GM23248 (cell line): Measurements from ENCODE around the gene TMPRSS2. TPM values are rescaled to one million over a fixed set of nuclear protein-coding genes. Genes with fewer than 3 reads are reported as not detected.

Experiments used
- DNase-seq: peaks from one replicate; pipeline ENCODE4 v3.0.0-alpha.2; 2015
- H2AFZ ChIP-seq: fragments of 200-600 bp; sonication (generic); 2 replicates; pipeline ENCODE4 v1.6.1; 2016; ENCODE audit warnings: antibody characterized with exemption
- H3F3A ChIP-seq: fragments of 200-600 bp; sonication (generic); 2 replicates; pipeline ENCODE4 v1.6.1; 2016; ENCODE audit warnings: mild to moderate bottlenecking, antibody characterized with exemption, mixed run types; ENCODE audit not compliant: insufficient read depth
- H3K27ac ChIP-seq: fragments of 200-600 bp; sonication (generic); 2 replicates; pipeline ENCODE4 v1.5.1; 2016; ENCODE audit warnings: mild to moderate bottlenecking
- H3K27me3 ChIP-seq: fragments of 200-600 bp; sonication (generic); replicated peaks from 2 replicates; pipeline ENCODE4 v1.6.1; 2016; ENCODE audit warnings: mild to moderate bottlenecking; ENCODE audit not compliant: insufficient read depth
- H3K36me3 ChIP-seq: fragments of 200-600 bp; sonication (generic); 2 replicates; pipeline ENCODE4 v1.6.1; 2016; ENCODE audit warnings: low read depth, mild to moderate bottlenecking
- H3K4me1 ChIP-seq: fragments of 200-600 bp; sonication (generic); 2 replicates; pipeline ENCODE4 v1.6.1; 2016; ENCODE audit warnings: mild to moderate bottlenecking; ENCODE audit not compliant: insufficient read depth
- H3K4me2 ChIP-seq: fragments of 200-600 bp; sonication (generic); one replicate; pipeline ENCODE4 v1.6.1; 2016; ENCODE audit warnings: mild to moderate bottlenecking; ENCODE audit not compliant: unreplicated experiment
- H3K4me3 ChIP-seq: fragments of 200-600 bp; sonication (generic); 2 replicates; pipeline ENCODE4 v1.5.1; 2016; ENCODE audit warnings: mild to moderate bottlenecking
- H3K79me2 ChIP-seq: fragments of 200-600 bp; sonication (generic); 2 replicates; pipeline ENCODE4 v1.6.1; 2016; ENCODE audit warnings: mild to moderate bottlenecking; ENCODE audit not compliant: insufficient read depth
- H3K9ac ChIP-seq: fragments of 200-600 bp; sonication (generic); 2 replicates; pipeline ENCODE4 v1.6.1; 2016; ENCODE audit warnings: mild to moderate bottlenecking
- H3K9me2 ChIP-seq: fragments of 200-600 bp; sonication (generic); 2 replicates; pipeline ENCODE4 v1.6.1; 2016; ENCODE audit warnings: mixed run types, mild to moderate bottlenecking, moderate library complexity; ENCODE audit not compliant: insufficient read depth
- H3K9me3 ChIP-seq: fragments of 200-600 bp; sonication (generic); one replicate; pipeline ENCODE4 v1.6.1; 2017; ENCODE audit warnings: low read depth
- H4K20me1 ChIP-seq: fragments of 200-600 bp; sonication (generic); 2 replicates; pipeline ENCODE4 v1.6.0; 2016; ENCODE audit not compliant: insufficient read depth
- EZH2 ChIP-seq: fragments of 200-600 bp; sonication (generic); IDR thresholded peaks from 2 replicates; pipeline ENCODE4 v1.6.1; 2018; ENCODE audit warnings: antibody characterized with exemption, mild to moderate bottlenecking; ENCODE audit not compliant: insufficient read depth, poor library complexity, severe bottlenecking
- EZH2phosphoT487 ChIP-seq: fragments of 200-600 bp; sonication (generic); IDR thresholded peaks from 2 replicates; pipeline ENCODE4 v1.6.1; 2018; ENCODE audit warnings: antibody characterized with exemption, moderate library complexity, mild to moderate bottlenecking, low read depth; ENCODE audit not compliant: insufficient read depth
- WGBS, 2 experiments: methylation state at CpG; one replicate each; pipeline ENCODE4 v1.1.6; 2015 to 2017; ENCODE audit warnings: low lambda C conversion rate in 2 of 2, low coverage in 1 of 2; ENCODE audit errors: missing lambda C conversion rate in 2 of 2; 5-methylcytosine and 5-hydroxymethylcytosine counted together
- in situ Hi-C: fragments of 300-500 bp; cut with MboI; formaldehyde crosslinking; loops from 2 replicates; pipeline ENCODE4 v1.15.0; 2020
- polyA plus RNA-seq: library from polyadenylated mRNA; unstranded; fragments of >200 nt; fragmentation: Nextera tagmentation; extraction: Ambion mirVana; gene quantifications from 2 replicates; pipeline ENCODE4 v1.2.1, GENCODE V29; 2016
- total RNA-seq: library from RNA; depleted of rRNA; stranded (reverse); fragments of >200 nt; shearing (Covaris generic); gene quantifications from 2 replicates; pipeline ENCODE4 v1.2.3, GENCODE V29; 2014

The TMPRSS2 gene
- total and polyA plus RNA-seq, 2 experiments from 2014 or later = not detected

DNA sequence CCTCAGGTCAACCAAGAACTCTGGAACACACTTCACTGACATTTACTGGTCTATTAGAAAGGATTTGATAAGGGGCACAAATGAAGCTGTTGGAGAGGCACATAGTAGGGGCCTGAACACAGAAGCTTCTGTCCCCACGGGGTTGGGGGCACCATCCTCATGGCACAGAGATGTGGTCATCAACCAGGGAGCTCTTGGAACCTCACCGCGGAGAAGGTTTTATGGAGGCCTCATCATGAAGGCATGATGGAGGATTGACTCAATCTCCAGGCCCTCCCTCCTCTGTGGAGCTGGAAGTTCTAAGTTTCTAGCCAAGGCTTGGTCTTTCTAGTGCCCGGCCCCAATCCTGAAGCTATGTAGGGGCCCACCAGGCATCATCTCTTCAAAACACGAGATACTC, 58.3 kb downstream of the TMPRSS2 start:
- in situ Hi-C loops = no loop called here

GRCh38 chr21:41447356-41447755, 60.6 kb downstream of the TMPRSS2 start:
- Histone ChIP-seq H2AFZ (no peak overlapping the region), H3K79me2 (no peaks in the 10 kb centered on the region), H3K9ac (no peak overlapping the region), H3K27ac (no peak overlapping the region), H3K27me3 (no peaks in the 10 kb centered on the region), H4K20me1 (no peaks in the 10 kb centered on the region), H3K9me2 (no peaks in the 10 kb centered on the region), H3K4me1 (no peaks in the 10 kb centered on the region), H3F3A (no peaks in the 10 kb centered on the region), H3K36me3 (no peaks in the 10 kb centered on the region), H3K4me2 (no peak overlapping the region), H3K4me3 (no peak overlapping the region), H3K9me3 (no peaks in the 10 kb centered on the region)
- in situ Hi-C loops = no loop called here
- WGBS, 2 experiments = 78 to 80% methylated on average over 3 of the region's 3 CpGs
- DNase-seq = no peak
- no peak for TF ChIP-seq EZH2
- TF ChIP-seq EZH2phosphoT487 = no peak

More for the DNA sequence above, 58.3 kb downstream of the TMPRSS2 start:
- Histone ChIP-seq H3K4me2 (no peak overlapping the region), H3K79me2 (no peaks in the 10 kb centered on the region), H3K36me3 (no peaks in the 10 kb centered on the region), H3K9me3 (no peaks in the 10 kb centered on the region), H3K27me3 (no peaks in the 10 kb centered on the region), H4K20me1 (no peaks in the 10 kb centered on the region), H3K4me1 (no peaks in the 10 kb centered on the region), H3K9ac (no peak overlapping the region), H3K27ac (no peak overlapping the region), H3K9me2 (no peaks in the 10 kb centered on the region), H3K4me3 (no peak overlapping the region), H3F3A (no peaks in the 10 kb centered on the region), H2AFZ (no peak overlapping the region)
- TF ChIP-seq EZH2 = no peak
- no peak for TF ChIP-seq EZH2phosphoT487
- no peak for DNase-seq
- 40 to 41% methylated on average over 5 of the region's 5 CpGs for WGBS, 2 experiments

GRCh38 chr21:41446586-41446985, 61.4 kb downstream of the TMPRSS2 start:
- 90 to 91% methylated on average over 4 of the region's 4 CpGs for WGBS, 2 experiments
- H3K4me3 ChIP-seq = no peak overlapping the region
- H3K9me3 ChIP-seq = no peaks in the 10 kb centered on the region
- no peaks in the 10 kb centered on the region for H3K79me2 ChIP-seq
- in situ Hi-C loops = no loop called here
- H3K36me3 ChIP-seq = no peaks in the 10 kb centered on the region
- H3K27me3 ChIP-seq = no peaks in the 10 kb centered on the region
- no peak overlapping the region for H3K4me2 ChIP-seq
- no peak overlapping the region for H2AFZ ChIP-seq
- H3F3A ChIP-seq = no peaks in the 10 kb centered on the region
- DNase-seq = no peak
- H3K9ac ChIP-seq = no peak overlapping the region
- H4K20me1 ChIP-seq = no peaks in the 10 kb centered on the region
- no peak overlapping the region for H3K27ac ChIP-seq
- TF ChIP-seq EZH2phosphoT487 = no peak
- no peak for TF ChIP-seq EZH2
- H3K9me2 ChIP-seq = no peaks in the 10 kb centered on the region
- no peaks in the 10 kb centered on the region for H3K4me1 ChIP-seq

DNA sequence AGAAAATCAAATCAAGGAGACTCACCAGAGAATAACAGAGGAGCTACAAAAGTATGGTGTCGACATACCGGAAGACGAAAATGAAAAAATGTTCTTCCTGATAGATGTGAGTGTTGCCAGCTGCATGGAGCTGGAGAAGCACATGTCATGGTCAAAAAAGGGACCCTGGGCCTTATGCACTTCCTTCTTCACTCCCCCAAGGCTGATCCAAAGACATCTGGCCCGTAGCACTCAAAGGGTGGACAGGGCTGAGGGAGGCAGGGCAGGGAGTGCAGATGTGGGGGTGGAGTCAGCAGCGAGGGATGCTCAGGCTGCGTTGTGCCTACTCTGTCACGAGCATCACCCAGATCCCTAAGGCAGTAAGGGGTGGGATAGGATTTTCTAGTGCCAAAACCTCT, 62.5 kb downstream of the TMPRSS2 start:
- TF ChIP-seq EZH2phosphoT487 (no peak), EZH2 (no peak)
- no peaks in the 10 kb centered on the region for H3K79me2 ChIP-seq
- H3K4me3 ChIP-seq = no peak overlapping the region
- no peak for DNase-seq
- no peak overlapping the region for H3K9ac ChIP-seq
- H3K9me3 ChIP-seq = no peaks in the 10 kb centered on the region
- H2AFZ ChIP-seq = no peak overlapping the region
- H3K27me3 ChIP-seq = no peaks in the 10 kb centered on the region
- no peak overlapping the region for H3K27ac ChIP-seq
- no peak overlapping the region for H3K4me2 ChIP-seq
- no peaks in the 10 kb centered on the region for H3F3A ChIP-seq
- 88 to 93% methylated on average over 7 of the region's 7 CpGs for WGBS, 2 experiments
- in situ Hi-C loops = no loop called here
- no peaks in the 10 kb centered on the region for H3K36me3 ChIP-seq
- no peaks in the 10 kb centered on the region for H4K20me1 ChIP-seq
- H3K9me2 ChIP-seq = no peaks in the 10 kb centered on the region
- H3K4me1 ChIP-seq = no peaks in the 10 kb centered on the region

- Histone ChIP-seq H3K27me3 (no peaks in the 10 kb centered on the region), H3K9me2 (no peaks in the 10 kb centered on the region), H3K79me2 (no peaks in the 10 kb centered on the region), H3K9me3 (no peaks in the 10 kb centered on the region), H3K27ac (no peak overlapping the region), H3K9ac (no peak overlapping the region), H2AFZ (no peak overlapping the region), H3K4me2 (no peak overlapping the region), H3K4me1 (no peaks in the 10 kb centered on the region), H4K20me1 (no peaks in the 10 kb centered on the region), H3K36me3 (no peaks in the 10 kb centered on the region), H3K4me3 (no peak overlapping the region), H3F3A (no peaks in the 10 kb centered on the region)
- 83 to 86% methylated on average over 13 of the region's 13 CpGs for WGBS, 2 experiments
- in situ Hi-C loops = no loop called here
- TF ChIP-seq EZH2 = no peak
- no peak for TF ChIP-seq EZH2phosphoT487
- DNase-seq = no peak
Observed at GRCh38 chr21:41444703-41445464, 63.1 kb downstream of the TMPRSS2 start.
